GM18526 (cell line): ENCODE results near the gene MESP1.

Source experiments
- POLR2A ChIP-seq: IDR thresholded peaks from 3 replicates; pipeline ENCODE4 v1.6.1; 2011; ENCODE audit not compliant: insufficient read length; ENCODE audit errors: extremely low read depth

MESP1 gene

DNA sequence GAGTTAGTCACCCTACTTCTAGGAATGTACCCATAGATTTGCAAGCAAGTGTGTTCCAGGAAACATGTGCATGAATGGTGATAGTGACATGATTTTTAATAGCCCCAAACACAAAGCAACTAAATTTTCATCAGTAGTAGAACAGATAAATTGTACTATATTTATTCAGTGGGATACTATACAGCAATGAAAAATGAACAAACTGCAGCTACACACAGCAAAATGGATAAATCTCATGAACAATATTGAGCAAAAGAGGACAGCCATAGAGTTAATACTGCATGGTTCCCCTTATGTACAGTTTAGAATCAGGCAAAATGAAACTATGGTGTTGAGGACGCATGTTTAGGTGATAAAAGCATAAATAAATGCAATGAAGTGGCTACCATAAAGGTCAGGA lies 26.0 kb downstream of the MESP1 start:
- TF ChIP-seq POLR2A: no peak

DNA sequence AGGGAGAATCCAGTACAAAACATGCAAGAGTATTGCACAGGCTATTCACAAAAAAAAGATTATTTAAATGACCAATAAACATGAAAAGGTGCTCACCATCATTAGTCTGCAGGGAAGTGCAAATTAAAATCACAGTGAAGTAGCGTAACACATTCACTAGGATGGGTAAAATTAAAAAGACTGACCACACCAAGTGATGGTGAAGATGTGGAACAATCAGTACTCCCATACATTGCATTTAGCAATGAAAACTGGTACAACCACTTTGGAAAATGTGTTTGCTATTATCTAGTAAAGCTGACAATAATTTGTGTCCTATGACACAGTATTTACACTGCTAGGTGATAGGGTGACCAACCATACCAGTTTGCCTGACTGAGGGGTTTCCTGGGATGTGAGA lies 26.4 kb downstream of the MESP1 start:
- no peak for TF ChIP-seq POLR2A

DNA sequence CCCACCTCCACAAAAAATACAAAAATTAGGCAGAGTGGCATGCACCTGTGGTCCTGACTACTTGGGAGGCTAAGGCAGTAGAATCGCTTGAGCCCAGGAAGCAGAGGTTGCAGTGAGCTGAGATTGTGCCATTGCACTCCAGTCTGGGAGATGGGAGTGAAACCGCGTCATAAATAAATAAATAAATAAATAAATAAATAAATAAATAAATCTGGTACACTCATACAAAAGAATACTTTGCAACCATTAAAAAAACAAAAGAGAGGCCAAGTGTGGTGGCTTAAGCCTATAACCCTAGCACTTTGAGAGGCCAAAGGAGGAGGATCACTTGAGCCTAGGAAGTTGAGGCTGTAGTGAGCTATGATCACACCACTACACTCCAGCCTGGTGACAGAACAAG lies 28.0 kb downstream of the MESP1 start:
- TF ChIP-seq POLR2A: no peak

DNA sequence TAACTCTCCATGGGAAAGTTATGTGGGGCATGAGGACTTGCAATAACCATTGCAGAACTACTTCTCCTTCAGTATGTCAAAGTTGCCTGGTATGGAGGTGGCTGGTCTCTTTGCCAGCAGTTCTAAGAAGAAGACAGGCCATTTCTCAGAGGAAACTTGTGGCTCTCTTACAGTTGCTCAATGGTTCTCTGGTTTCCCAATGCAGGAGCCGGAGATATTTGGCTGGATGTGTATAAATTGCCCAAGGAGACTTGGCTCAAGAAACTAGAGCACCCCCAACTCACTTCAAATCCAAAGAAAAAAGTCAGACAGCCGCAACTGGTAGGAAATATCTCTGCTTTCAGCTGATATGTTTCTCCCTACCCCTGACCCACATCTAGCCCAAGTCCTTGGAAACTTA lies 36.3 kb downstream of the MESP1 start:
- no peak for TF ChIP-seq POLR2A

DNA sequence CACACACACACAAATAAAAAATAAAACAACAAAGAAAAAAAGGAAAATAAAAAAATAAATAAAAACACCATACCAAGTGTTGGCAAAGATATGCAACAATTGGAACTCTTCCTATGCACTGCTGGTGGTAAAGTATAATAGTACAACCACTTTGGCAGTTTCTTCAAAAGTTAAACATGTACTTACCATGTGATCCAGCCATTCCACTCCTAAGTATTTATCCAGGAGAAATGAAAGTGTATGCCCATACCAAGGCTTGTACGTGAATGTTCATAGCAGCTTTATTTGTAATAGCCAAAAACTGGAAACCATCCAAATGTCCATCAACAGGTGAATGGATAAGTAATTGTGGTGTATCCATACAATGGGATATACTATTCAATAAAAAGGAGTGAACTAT lies 43.5 kb downstream of the MESP1 start:
- no peak for TF ChIP-seq POLR2A

DNA sequence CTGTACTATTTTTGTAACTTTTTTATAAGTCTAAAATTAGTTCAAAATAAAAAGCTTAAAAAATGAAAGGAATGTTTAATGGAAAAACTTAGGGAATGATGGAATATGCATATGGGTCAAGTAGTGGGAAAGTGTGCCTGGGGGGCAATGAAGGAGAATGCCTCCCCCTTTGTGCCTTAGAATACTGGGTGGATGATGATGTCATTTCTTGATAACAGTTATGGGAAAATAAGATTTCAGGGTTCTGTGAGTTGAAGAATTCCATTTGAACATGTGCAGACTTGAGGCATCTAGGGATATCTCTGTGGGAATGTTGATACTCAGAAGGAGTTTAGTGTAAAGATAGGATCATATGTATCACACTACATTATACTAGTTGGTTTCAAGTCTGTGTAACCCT lies 46.6 kb downstream of the MESP1 start:
- no peak for TF ChIP-seq POLR2A
